ENCODE measurements around the gene GJB6. TPM values are rescaled to one million over a fixed set of nuclear protein-coding genes. Genes with fewer than 3 reads are reported as not detected.
A peak's percentile ranks its signal among the peaks of the same experiment; 100 is the strongest.

Gene GJB6
- total RNA-seq, 2 experiments from 2014 or later, result 19.8 to 26.0 TPM

- POLR2A ChIA-PET, result no interaction called here
- ATAC-seq (ENCODE audit: poor library complexity) (no peak), DNase-seq (no peak)
- H3K9me3 Mint-ChIP-seq, result peaks cover 2% of the 10 kb centered on the region
- no peak for TF ChIP-seq CTCF (IDR thresholded peaks at IDR 0.05)
- Histone ChIP-seq H3K36me3 (ENCODE audit: insufficient read depth, low read length) (no peaks in the 10 kb centered on the region), H3K27me3 (ENCODE audit: control insufficient read depth in 1 of 2, insufficient read depth in 2 of 2, low read length in 2 of 2) (peaks cover 0 to 23% of the 10 kb centered on the region in 2 experiments), H3K4me1 (ENCODE audit: insufficient read depth, low read length) (no peaks in the 10 kb centered on the region), H3K27ac (ENCODE audit: low read depth in 1 of 2, low read length in 2 of 2) (no peak overlapping the region), H3K4me3 (ENCODE audit: low read length) (no peak overlapping the region), H3K9me3 (ENCODE audit: control insufficient read depth in 1 of 2, insufficient read depth in 1 of 2, low read length in 2 of 2) (peaks cover 0 to 5% of the 10 kb centered on the region in 2 experiments)
- no peak overlapping the region for H3K27ac Mint-ChIP-seq
- no peaks in the 10 kb centered on the region for H3K36me3 Mint-ChIP-seq (ENCODE audit: low read depth)
- no peaks in the 10 kb centered on the region for H3K4me1 Mint-ChIP-seq (ENCODE audit: low read depth)
- H3K4me3 Mint-ChIP-seq, result no peak overlapping the region
- peaks cover 19% of the 10 kb centered on the region for H3K27me3 Mint-ChIP-seq
- intact Hi-C loops (cut with DNase I, micrococcal nuclease), result no loop called here
- CTCF ChIA-PET, result interaction anchor here (1.6 kb wide), 1 partner anchor 9 kb away, joined by 4 read pairs; no protein-coding TSS in a partner anchor
Measured at GRCh38 chr13:20206065-20206697, 25.9 kb downstream of the GJB6 start.

- peaks cover 11% of the 10 kb centered on the region for H3K4me1 ChIP-seq (ENCODE audit: insufficient read depth, low read length)
- POLR2A ChIA-PET, result interaction anchor here (1.0 kb wide), 1 partner anchor 277 kb away, joined by 5 read pairs; no protein-coding TSS in a partner anchor
- no peak for ATAC-seq (ENCODE audit: poor library complexity)
- no peak for TF ChIP-seq CTCF (IDR thresholded peaks at IDR 0.05)
- Mint-ChIP-seq H3K36me3 (ENCODE audit: low read depth) (no peaks in the 10 kb centered on the region), H3K27me3 (peaks cover 39% of the 10 kb centered on the region), H3K4me3 (no peak overlapping the region), H3K4me1 (ENCODE audit: low read depth) (peaks cover 18% of the 10 kb centered on the region), H3K27ac (no peak overlapping the region), H3K9me3 (peaks cover 2% of the 10 kb centered on the region)
- no peak overlapping the region for H3K4me3 ChIP-seq (ENCODE audit: low read length)
- intact Hi-C loops (cut with DNase I, micrococcal nuclease), result loop anchor here in 1 of 2 experiments (10.0 kb wide), 2 partner anchors 506 to 626 kb away; partner anchors contain the start of gene IL17D
- peaks cover 29 to 37% of the 10 kb centered on the region in 2 experiments for H3K27me3 ChIP-seq (ENCODE audit: control insufficient read depth in 1 of 2, insufficient read depth in 2 of 2, low read length in 2 of 2)
- peaks cover 5 to 6% of the 10 kb centered on the region in 2 experiments for H3K9me3 ChIP-seq (ENCODE audit: control insufficient read depth in 1 of 2, insufficient read depth in 1 of 2, low read length in 2 of 2)
- DNase-seq, result no peak
- CTCF ChIA-PET, result no interaction called here
- no peaks in the 10 kb centered on the region for H3K36me3 ChIP-seq (ENCODE audit: insufficient read depth, low read length)
- H3K27ac ChIP-seq (ENCODE audit: low read depth in 1 of 2, low read length in 2 of 2), result no peak overlapping the region
Measured at GRCh38 chr13:20198781-20199180, 33.3 kb downstream of the GJB6 start.

- no peak overlapping the region for H3K27ac Mint-ChIP-seq
- H3K27ac ChIP-seq (ENCODE audit: low read depth in 1 of 2, low read length in 2 of 2), result no peak overlapping the region
- no peaks in the 10 kb centered on the region for H3K36me3 ChIP-seq (ENCODE audit: insufficient read depth, low read length)
- no peak overlapping the region for H3K4me3 ChIP-seq (ENCODE audit: low read length)
- no peak overlapping the region for H3K4me3 Mint-ChIP-seq
- DNase-seq, result peak in 5 of 14 experiments; percentile 19 to 76 (median 43)
- H3K9me3 ChIP-seq (ENCODE audit: control insufficient read depth in 1 of 2, insufficient read depth in 1 of 2, low read length in 2 of 2), result peaks cover 5 to 13% of the 10 kb centered on the region in 2 experiments
- peaks cover 25% of the 10 kb centered on the region for H3K4me1 Mint-ChIP-seq (ENCODE audit: low read depth)
- peaks cover 37 to 51% of the 10 kb centered on the region in 2 experiments for H3K27me3 ChIP-seq (ENCODE audit: control insufficient read depth in 1 of 2, insufficient read depth in 2 of 2, low read length in 2 of 2)
- peaks cover 43% of the 10 kb centered on the region for H3K27me3 Mint-ChIP-seq
- ChIA-PET CTCF (interaction anchor here (0.5 to 2.3 kb wide), 37 partner anchors 8 to 1910 kb away, joined by 3 to 17 read pairs (median 4); partner anchors contain the start of gene PSPC1), POLR2A (interaction anchor here (0.5 to 2.3 kb wide), 9 partner anchors 10 to 1934 kb away, joined by 3 to 18 read pairs (median 3); no protein-coding TSS in a partner anchor)
- H3K36me3 Mint-ChIP-seq (ENCODE audit: low read depth), result no peaks in the 10 kb centered on the region
- intact Hi-C loops (cut with DNase I, micrococcal nuclease), result loop anchor here (1.0 to 10.0 kb wide), 4 partner anchors 215 to 627 kb away; partner anchors contain the start of gene IL17D (in 1 of the 2)
- TF ChIP-seq CTCF (IDR thresholded peaks at IDR 0.05), result peak; percentile 87
- H3K4me1 ChIP-seq (ENCODE audit: insufficient read depth, low read length), result peaks cover 20% of the 10 kb centered on the region
- peak; percentile 69 for ATAC-seq (ENCODE audit: poor library complexity)
- H3K9me3 Mint-ChIP-seq, result peaks cover 2% of the 10 kb centered on the region
Measured at GRCh38 chr13:20197361-20197834, 34.7 kb downstream of the GJB6 start.

Measured in CD4-positive, alpha-beta T cell (primary cell).